Neural crest cell (in vitro differentiated cells): ENCODE measurements around the gene TNFSF12. TPM values are rescaled to one million over a fixed set of nuclear protein-coding genes. Genes with fewer than 3 reads are reported as not detected.

Experiments
- DNase-seq: peaks from one replicate; pipeline ENCODE4 v3.0.0; 2021; ENCODE audit warnings: low read depth, mixed read lengths, low spot score
- H3K27ac Mint-ChIP-seq: one replicate; pipeline ENCODE4 v1.8.0; 2021; ENCODE audit warnings: mild to moderate bottlenecking, mixed read lengths; ENCODE audit not compliant: unreplicated experiment
- H3K27me3 Mint-ChIP-seq: 2 replicates; pipeline ENCODE4 v1.8.0; 2021; ENCODE audit warnings: low read depth, mild to moderate bottlenecking, mixed read lengths
- H3K36me3 Mint-ChIP-seq: 2 replicates; pipeline ENCODE4 v1.8.0; 2021; ENCODE audit warnings: low read depth, mild to moderate bottlenecking, mixed read lengths
- H3K4me1 Mint-ChIP-seq: 2 replicates; pipeline ENCODE4 v1.8.0; 2021; ENCODE audit warnings: mixed read lengths
- H3K4me3 Mint-ChIP-seq: one replicate; pipeline ENCODE4 v1.8.0; 2021; ENCODE audit warnings: mild to moderate bottlenecking, mixed read lengths
- H3K9me3 Mint-ChIP-seq: 2 replicates; pipeline ENCODE4 v1.8.0; 2021; ENCODE audit warnings: mixed read lengths
- CTCF ChIP-seq: fragments of 200-600 bp; sonication (generic); conservative IDR thresholded peaks from 2 replicates; pipeline ENCODE4 v1.5.0; 2021; ENCODE audit warnings: antibody characterized with exemption, mild to moderate bottlenecking
- long read RNA-seq: library from polyadenylated mRNA; unstranded; transcript quantifications from one replicate; pipeline ENCODE4 v2.0.0, GENCODE V29; 2020
- total RNA-seq: library from RNA; stranded (reverse); gene quantifications from 2 replicates; pipeline ENCODE4 v1.2.1, GENCODE V29; 2021

TNFSF12 gene
- total RNA-seq, result 4.1 and 5.4 TPM in 2 replicates
- long read RNA-seq, result 0 reads

GRCh38 chr17:7548585-7549400 is at the start of gene TNFSF12:
TSS of gene TNFSF12 (plus strand) at chr17:7549058. CDS start at chr17:7549154, 96 bp downstream.
- no peak for TF ChIP-seq CTCF
- Mint-ChIP-seq H3K4me1 (peaks cover 11% of the 10 kb centered on the region), H3K27me3 (peaks cover 11% of the 10 kb centered on the region), H3K9me3 (no peaks in the 10 kb centered on the region), H3K36me3 (no peaks in the 10 kb centered on the region), H3K27ac (peak within 1 kb of the TSS; percentile 32), H3K4me3 (peak within 1 kb of the TSS; percentile 81)
- peak; percentile 36 for DNase-seq

- peaks cover 40% of the 10 kb centered on the region for H3K36me3 Mint-ChIP-seq
- no peaks in the 10 kb centered on the region for H3K27me3 Mint-ChIP-seq
- no peak for TF ChIP-seq CTCF
- H3K4me3 Mint-ChIP-seq, result no peak overlapping the region
- no peaks in the 10 kb centered on the region for H3K9me3 Mint-ChIP-seq
- no peak overlapping the region for H3K27ac Mint-ChIP-seq
- peaks cover 3% of the 10 kb centered on the region for H3K4me1 Mint-ChIP-seq
- DNase-seq, result no peak
Measured at GRCh38 chr17:7499161-7499560, 49.7 kb upstream of the TNFSF12 start.

DNA sequence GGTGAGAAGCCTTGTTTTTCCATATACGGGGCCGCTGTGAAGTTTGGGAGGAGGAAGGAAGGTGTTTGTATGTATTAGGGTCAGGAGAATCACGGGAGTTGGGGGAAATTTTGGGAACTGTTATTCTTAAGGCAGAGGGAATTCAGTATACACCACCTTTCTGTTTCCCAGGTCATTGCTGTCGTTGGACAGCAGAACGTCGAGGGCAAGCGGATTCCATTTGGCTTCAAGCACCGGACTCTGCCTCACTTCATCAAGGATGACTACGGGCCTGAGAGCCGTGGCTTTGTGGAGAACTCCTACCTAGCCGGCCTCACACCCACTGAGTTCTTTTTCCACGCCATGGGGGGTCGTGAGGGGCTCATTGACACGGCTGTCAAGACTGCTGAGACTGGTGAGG is 47.1 kb upstream of the TNFSF12 start:
- Mint-ChIP-seq H3K4me1 (no peaks in the 10 kb centered on the region), H3K27ac (peak overlapping the region; percentile 23), H3K9me3 (no peaks in the 10 kb centered on the region), H3K4me3 (no peak overlapping the region), H3K27me3 (no peaks in the 10 kb centered on the region), H3K36me3 (peaks cover 42% of the 10 kb centered on the region)
- TF ChIP-seq CTCF, result no peak
- DNase-seq, result no peak

- Mint-ChIP-seq H3K4me1 (no peaks in the 10 kb centered on the region), H3K27me3 (no peaks in the 10 kb centered on the region), H3K9me3 (no peaks in the 10 kb centered on the region), H3K36me3 (peaks cover 38% of the 10 kb centered on the region), H3K4me3 (no peak overlapping the region), H3K27ac (no peak overlapping the region)
- TF ChIP-seq CTCF, result no peak
- no peak for DNase-seq
Measured at GRCh38 chr17:7502171-7502847, 46.5 kb upstream of the TNFSF12 start.

DNA sequence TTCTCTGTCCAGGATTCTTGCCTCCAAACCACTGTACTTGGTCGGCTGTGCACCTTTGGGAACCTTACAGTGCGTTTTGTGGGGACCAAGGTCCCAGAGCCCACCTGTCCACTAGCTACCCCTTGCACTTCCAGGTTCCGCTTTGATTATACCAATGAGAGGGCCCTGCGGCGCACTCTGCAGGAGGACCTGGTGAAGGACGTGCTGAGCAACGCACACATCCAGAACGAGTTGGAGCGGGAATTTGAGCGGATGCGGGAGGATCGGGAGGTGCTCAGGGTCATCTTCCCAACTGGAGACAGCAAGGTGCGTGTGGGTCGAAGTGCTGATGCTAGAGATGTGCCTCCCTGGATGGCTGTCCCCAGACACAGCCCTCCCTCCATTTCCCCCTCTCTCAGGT is 45.9 kb upstream of the TNFSF12 start:
- no peak overlapping the region for H3K4me3 Mint-ChIP-seq
- TF ChIP-seq CTCF, result peak; percentile 40
- peaks cover 38% of the 10 kb centered on the region for H3K36me3 Mint-ChIP-seq
- DNase-seq, result no peak
- no peaks in the 10 kb centered on the region for H3K9me3 Mint-ChIP-seq
- no peaks in the 10 kb centered on the region for H3K27me3 Mint-ChIP-seq
- H3K4me1 Mint-ChIP-seq, result no peaks in the 10 kb centered on the region
- H3K27ac Mint-ChIP-seq, result no peak overlapping the region
